ENCODE data around the gene GOLGA7B. TPM values are rescaled to one million over a fixed set of nuclear protein-coding genes. Genes with fewer than 3 reads are reported as not detected.
A peak's percentile ranks its signal among the peaks of the same experiment; 100 is the strongest.

GOLGA7B gene
- total and polyA plus RNA-seq, 2 of the 4 experiments (the other 2 are of a cell fraction): not detected

- H4K91ac ChIP-seq (ENCODE audit: insufficient read depth, low read depth, low read length): no peak overlapping the region
- H3K4me1 ChIP-seq (ENCODE audit: control insufficient read depth, insufficient read depth, low read length): peaks cover 1% of the 10 kb centered on the region; the same call in 1 of the 2 replicates
- dilution Hi-C loops (cut with HindIII; ENCODE audit: low sequenced_read_pairs, unreplicated experiment): no loop called here
- no peak overlapping the region for H2AFZ ChIP-seq (replicated peaks; ENCODE audit: low read length, poor library complexity)
- H3K4ac ChIP-seq (ENCODE audit: low read depth, low read length): no peak overlapping the region
- H4K20me1 ChIP-seq (ENCODE audit: insufficient read depth, low read length): no peaks in the 10 kb centered on the region
- no peak overlapping the region for H2BK5ac ChIP-seq (ENCODE audit: low read depth, low read length, poor library complexity, severe bottlenecking)
- no peak overlapping the region for H2BK120ac ChIP-seq (ENCODE audit: low read depth, low read length)
- H3K9ac ChIP-seq (ENCODE audit: low read depth, low read length): no peak overlapping the region
- H4K5ac ChIP-seq (ENCODE audit: low read depth, low read length): no peak overlapping the region
- no TSS peak for BruUV-seq (replicated peaks)
- H3K4me2 ChIP-seq (ENCODE audit: low read depth, low read length): no peak overlapping the region
- no peak overlapping the region for H4K8ac ChIP-seq (ENCODE audit: low read depth in 2 of 2, low read length in 2 of 2)
- no peak overlapping the region for H3K56ac ChIP-seq (ENCODE audit: extremely low read depth, insufficient read depth, low read length)
- TF ChIP-seq POLR2A (IDR thresholded peaks at IDR 0.05; ENCODE audit: low read depth, low read length) (no peak), MAZ (IDR thresholded peaks at IDR 0.05; ENCODE audit: borderline replicate concordance, low read depth, low read length) (no peak), BHLHE40 (IDR thresholded peaks at IDR 0.05; ENCODE audit: low read depth, low read length) (no peak), RFX5 (IDR thresholded peaks at IDR 0.05; ENCODE audit: low read depth, low read length) (no peak), MAFK (IDR thresholded peaks at IDR 0.05; ENCODE audit: low read depth, low read length) (no peak), CHD1 (IDR thresholded peaks at IDR 0.05; ENCODE audit: low read depth, low read length) (no peak), CEBPB (IDR thresholded peaks at IDR 0.05; ENCODE audit: low read depth, low read length) (no peak), SMC3 (IDR thresholded peaks at IDR 0.05; ENCODE audit: low read depth, low read length) (no peak), MXI1 (IDR thresholded peaks at IDR 0.05; ENCODE audit: borderline replicate concordance, low read depth, low read length) (no peak), NFE2L2 (IDR thresholded peaks at IDR 0.05; ENCODE audit: low read depth, low read length) (no peak), RAD21 (IDR thresholded peaks at IDR 0.05; ENCODE audit: low read length) (no peak), RCOR1 (IDR thresholded peaks at IDR 0.05; ENCODE audit: insufficient replicate concordance, low read length) (no peak), FOS (IDR thresholded peaks at IDR 0.05; ENCODE audit: low read depth, low read length) (no peak)
- TF ChIP-seq, protein P1, sequence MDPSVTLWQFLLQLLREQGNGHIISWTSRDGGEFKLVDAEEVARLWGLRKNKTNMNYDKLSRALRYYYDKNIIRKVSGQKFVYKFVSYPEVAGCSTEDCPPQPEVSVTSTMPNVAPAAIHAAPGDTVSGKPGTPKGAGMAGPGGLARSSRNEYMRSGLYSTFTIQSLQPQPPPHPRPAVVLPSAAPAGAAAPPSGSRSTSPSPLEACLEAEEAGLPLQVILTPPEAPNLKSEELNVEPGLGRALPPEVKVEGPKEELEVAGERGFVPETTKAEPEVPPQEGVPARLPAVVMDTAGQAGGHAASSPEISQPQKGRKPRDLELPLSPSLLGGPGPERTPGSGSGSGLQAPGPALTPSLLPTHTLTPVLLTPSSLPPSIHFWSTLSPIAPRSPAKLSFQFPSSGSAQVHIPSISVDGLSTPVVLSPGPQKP (IDR thresholded peaks at IDR 0.05; ENCODE audit: borderline replicate concordance, low read depth, low read length): no peak
- TF ChIP-seq, protein P2, sequence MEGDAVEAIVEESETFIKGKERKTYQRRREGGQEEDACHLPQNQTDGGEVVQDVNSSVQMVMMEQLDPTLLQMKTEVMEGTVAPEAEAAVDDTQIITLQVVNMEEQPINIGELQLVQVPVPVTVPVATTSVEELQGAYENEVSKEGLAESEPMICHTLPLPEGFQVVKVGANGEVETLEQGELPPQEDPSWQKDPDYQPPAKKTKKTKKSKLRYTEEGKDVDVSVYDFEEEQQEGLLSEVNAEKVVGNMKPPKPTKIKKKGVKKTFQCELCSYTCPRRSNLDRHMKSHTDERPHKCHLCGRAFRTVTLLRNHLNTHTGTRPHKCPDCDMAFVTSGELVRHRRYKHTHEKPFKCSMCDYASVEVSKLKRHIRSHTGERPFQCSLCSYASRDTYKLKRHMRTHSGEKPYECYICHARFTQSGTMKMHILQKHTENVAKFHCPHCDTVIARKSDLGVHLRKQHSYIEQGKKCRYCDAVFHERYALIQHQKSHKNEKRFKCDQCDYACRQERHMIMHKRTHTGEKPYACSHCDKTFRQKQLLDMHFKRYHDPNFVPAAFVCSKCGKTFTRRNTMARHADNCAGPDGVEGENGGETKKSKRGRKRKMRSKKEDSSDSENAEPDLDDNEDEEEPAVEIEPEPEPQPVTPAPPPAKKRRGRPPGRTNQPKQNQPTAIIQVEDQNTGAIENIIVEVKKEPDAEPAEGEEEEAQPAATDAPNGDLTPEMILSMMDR (conservative IDR thresholded peaks at IDR 0.05; ENCODE audit: low read depth, low read length): no peak
- TF ChIP-seq, protein P3, sequence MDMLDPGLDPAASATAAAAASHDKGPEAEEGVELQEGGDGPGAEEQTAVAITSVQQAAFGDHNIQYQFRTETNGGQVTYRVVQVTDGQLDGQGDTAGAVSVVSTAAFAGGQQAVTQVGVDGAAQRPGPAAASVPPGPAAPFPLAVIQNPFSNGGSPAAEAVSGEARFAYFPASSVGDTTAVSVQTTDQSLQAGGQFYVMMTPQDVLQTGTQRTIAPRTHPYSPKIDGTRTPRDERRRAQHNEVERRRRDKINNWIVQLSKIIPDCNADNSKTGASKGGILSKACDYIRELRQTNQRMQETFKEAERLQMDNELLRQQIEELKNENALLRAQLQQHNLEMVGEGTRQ (IDR thresholded peaks at IDR 0.05; ENCODE audit: low read depth, low read length): no peak
- no peak overlapping the region for H3K27ac ChIP-seq (ENCODE audit: insufficient read depth, low read length)
- H3K27me3 ChIP-seq (ENCODE audit: control insufficient read depth, insufficient read depth, low read length): no peaks in the 10 kb centered on the region; the same call in 1 of the 2 replicates
- WGBS, 2 experiments (ENCODE audit: extremely low coverage in 2 of 2, insufficient read length in 1 of 2): 40% methylated on average over 1 of the region's 12 CpGs; no CpG with 5 or more reads in 1 of the 2 experiments
- intact Hi-C loops (cut with micrococcal nuclease): no loop called here
- H3K36me3 ChIP-seq (ENCODE audit: control insufficient read depth, insufficient read depth, low read length): no peaks in the 10 kb centered on the region
- no peaks in the 10 kb centered on the region for H3K9me3 ChIP-seq (ENCODE audit: control insufficient read depth, insufficient read depth, low read length)
- H2AK9ac ChIP-seq (replicated peaks; ENCODE audit: low read depth, low read length, poor library complexity): no peak overlapping the region
- H2BK15ac ChIP-seq (ENCODE audit: low read depth, low read length): no peak overlapping the region
- H3K18ac ChIP-seq (ENCODE audit: low read depth, low read length): no peak overlapping the region
- in situ Hi-C loops (cut with MboI; ENCODE audit: low sequenced_read_pairs): no loop called here
- ChIA-PET POLR2A (ENCODE audit: unreplicated experiment) (no interaction called here), CTCF (interaction anchor here (0.7 to 1.0 kb wide), 2 partner anchors 9 to 205 kb away, joined by 3 read pairs; no protein-coding TSS in a partner anchor)
- no peak overlapping the region for H3K4me3 ChIP-seq (ENCODE audit: insufficient read depth, low read depth, low read length)
- no peaks in the 10 kb centered on the region for H3K9me1 ChIP-seq (ENCODE audit: insufficient read depth, low read length)
- no peak for ATAC-seq (ENCODE audit: low read depth)
- H3K79me1 ChIP-seq (ENCODE audit: low read depth in 1 of 2, low read length in 2 of 2): no peaks in the 10 kb centered on the region
- no peak overlapping the region for H2AK5ac ChIP-seq (ENCODE audit: low read depth, low read length)
- peak; percentile 7 for DNase-seq
- H3K14ac ChIP-seq (replicated peaks; ENCODE audit: low read depth, low read length): no peak overlapping the region
- H3K23ac ChIP-seq (ENCODE audit: low read depth, low read length): no peak overlapping the region
- no peak overlapping the region for H2BK20ac ChIP-seq (ENCODE audit: low read depth, low read length)
These were observed 39.1 kb downstream of the GOLGA7B start for GRCh38 chr10:97888641-97889262.
